ENCODE data around the gene CHCHD6. TPM values are rescaled to one million over a fixed set of nuclear protein-coding genes. Genes with fewer than 3 reads are reported as not detected.

The CHCHD6 gene
- total RNA-seq, 1 donor from 2014 or later: 17.2 TPM

DNA sequence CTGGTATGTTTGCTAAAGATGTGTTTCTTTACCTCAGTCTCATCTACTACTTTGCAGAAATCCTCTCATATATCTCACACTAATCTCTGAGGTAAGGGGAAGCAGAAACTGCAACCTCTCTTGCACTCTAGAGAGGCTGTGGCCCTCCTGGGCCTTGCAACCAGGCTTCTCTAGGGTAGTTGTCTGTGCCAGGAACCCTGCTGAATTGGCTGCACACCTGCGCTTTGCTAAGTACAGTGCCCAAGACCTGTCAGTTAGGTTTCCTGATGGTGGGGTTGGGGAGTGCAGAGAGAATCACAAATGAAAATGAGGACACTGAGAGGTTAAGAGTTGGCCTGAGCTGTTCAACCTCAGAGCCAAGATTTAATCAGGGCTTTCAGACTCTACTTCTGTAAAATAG, 161.7 kb downstream of the CHCHD6 start:
- Mint-ChIP-seq H3K4me1 (ENCODE audit: low read depth, unreplicated experiment) (no peaks in the 10 kb centered on the region), H3K27me3 (ENCODE audit: unreplicated experiment) (peaks cover 3% of the 10 kb centered on the region), H3K36me3 (ENCODE audit: unreplicated experiment) (peaks cover 7% of the 10 kb centered on the region), H3K9me3 (ENCODE audit: unreplicated experiment) (peaks cover 4% of the 10 kb centered on the region), H3K4me3 (ENCODE audit: unreplicated experiment) (no peak overlapping the region), H3K27ac (ENCODE audit: unreplicated experiment) (no peak overlapping the region)
- TF ChIP-seq CTCF (IDR thresholded peaks at IDR 0.05; ENCODE audit: partially characterized antibody, unreplicated experiment): no peak
- DNase-seq: no peak

GRCh38 chr3:126866175-126866759, 162.2 kb downstream of the CHCHD6 start:
- no peak overlapping the region for H3K27ac Mint-ChIP-seq (ENCODE audit: unreplicated experiment)
- no peaks in the 10 kb centered on the region for H3K4me1 Mint-ChIP-seq (ENCODE audit: low read depth, unreplicated experiment)

GRCh38 chr3:126867190-126867862, 163.3 kb downstream of the CHCHD6 start:
- peaks cover 4% of the 10 kb centered on the region for H3K9me3 Mint-ChIP-seq (ENCODE audit: unreplicated experiment)
- no peak overlapping the region for H3K27ac Mint-ChIP-seq (ENCODE audit: unreplicated experiment)
- H3K36me3 Mint-ChIP-seq (ENCODE audit: unreplicated experiment): peaks cover 7% of the 10 kb centered on the region
- no peak for DNase-seq
- no peaks in the 10 kb centered on the region for H3K4me1 Mint-ChIP-seq (ENCODE audit: low read depth, unreplicated experiment)
- H3K27me3 Mint-ChIP-seq (ENCODE audit: unreplicated experiment): peaks cover 3% of the 10 kb centered on the region
- TF ChIP-seq CTCF (IDR thresholded peaks at IDR 0.05; ENCODE audit: partially characterized antibody, unreplicated experiment): no peak
- H3K4me3 Mint-ChIP-seq (ENCODE audit: unreplicated experiment): no peak overlapping the region

More at GRCh38 chr3:126866175-126866759, 162.2 kb downstream of the CHCHD6 start:
- Mint-ChIP-seq H3K27me3 (ENCODE audit: unreplicated experiment) (peaks cover 3% of the 10 kb centered on the region), H3K9me3 (ENCODE audit: unreplicated experiment) (peaks cover 4% of the 10 kb centered on the region), H3K4me3 (ENCODE audit: unreplicated experiment) (no peak overlapping the region), H3K36me3 (ENCODE audit: unreplicated experiment) (peaks cover 7% of the 10 kb centered on the region)
- DNase-seq: no peak
- no peak for TF ChIP-seq CTCF (IDR thresholded peaks at IDR 0.05; ENCODE audit: partially characterized antibody, unreplicated experiment)

DNA sequence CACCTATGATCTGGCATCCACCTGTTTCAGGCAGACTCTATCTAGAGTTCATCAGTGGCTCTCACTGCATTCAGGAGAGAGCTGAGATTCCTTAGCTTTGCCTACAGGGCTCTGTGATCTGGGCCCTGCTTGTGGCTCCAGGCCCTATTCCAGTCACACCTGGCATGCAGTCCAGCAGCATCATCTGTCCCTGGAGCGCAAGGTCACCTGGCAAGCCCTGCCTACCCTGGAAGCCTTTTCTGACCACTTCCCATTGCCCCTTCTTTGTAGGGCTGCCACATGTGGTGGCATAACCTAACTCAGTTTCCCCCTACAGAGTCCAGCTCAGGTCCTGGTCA, 163.8 kb downstream of the CHCHD6 start:
- TF ChIP-seq CTCF (IDR thresholded peaks at IDR 0.05; ENCODE audit: partially characterized antibody, unreplicated experiment): no peak
- no peak for DNase-seq
- no peaks in the 10 kb centered on the region for H3K4me1 Mint-ChIP-seq (ENCODE audit: low read depth, unreplicated experiment)
- peaks cover 7% of the 10 kb centered on the region for H3K36me3 Mint-ChIP-seq (ENCODE audit: unreplicated experiment)
- no peak overlapping the region for H3K4me3 Mint-ChIP-seq (ENCODE audit: unreplicated experiment)
- H3K27ac Mint-ChIP-seq (ENCODE audit: unreplicated experiment): no peak overlapping the region
- peaks cover 4% of the 10 kb centered on the region for H3K9me3 Mint-ChIP-seq (ENCODE audit: unreplicated experiment)
- H3K27me3 Mint-ChIP-seq (ENCODE audit: unreplicated experiment): peaks cover 3% of the 10 kb centered on the region

DNA sequence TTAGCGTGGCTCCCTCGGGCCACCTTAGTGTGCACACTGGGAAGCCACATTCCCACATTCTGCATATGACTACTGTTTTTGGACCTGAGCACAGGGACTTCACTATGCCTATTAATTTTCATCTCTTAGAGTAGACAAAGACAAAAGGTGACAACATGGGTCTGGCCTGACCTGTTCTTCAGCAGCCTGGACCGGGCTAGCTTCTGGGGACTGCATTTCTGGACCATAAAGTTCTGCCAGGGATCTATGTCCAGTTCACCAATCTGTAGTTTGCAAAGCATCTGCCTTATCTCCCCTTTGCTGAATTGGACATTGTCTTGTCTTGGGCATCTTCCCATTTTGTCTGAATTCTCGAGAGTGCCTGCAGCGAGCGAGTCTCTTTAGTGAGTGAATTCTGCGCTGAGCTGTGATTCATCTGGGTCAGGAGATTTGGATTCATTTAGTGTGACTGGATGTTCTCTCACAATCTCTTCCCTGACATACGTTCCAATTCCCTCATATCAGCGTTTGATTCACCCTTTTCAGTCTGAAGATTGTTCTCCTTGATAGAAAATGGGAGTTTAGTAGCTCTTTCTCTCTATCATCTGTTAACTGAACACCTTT, 166.7 kb downstream of the CHCHD6 start:
- peaks cover 5% of the 10 kb centered on the region for H3K27me3 Mint-ChIP-seq (ENCODE audit: unreplicated experiment)
- no peak overlapping the region for H3K27ac Mint-ChIP-seq (ENCODE audit: unreplicated experiment)
- no peaks in the 10 kb centered on the region for H3K9me3 Mint-ChIP-seq (ENCODE audit: unreplicated experiment)
- H3K4me1 Mint-ChIP-seq (ENCODE audit: low read depth, unreplicated experiment): no peaks in the 10 kb centered on the region
- no peak overlapping the region for H3K4me3 Mint-ChIP-seq (ENCODE audit: unreplicated experiment)
- H3K36me3 Mint-ChIP-seq (ENCODE audit: unreplicated experiment): peaks cover under 1% of the 10 kb centered on the region
- no peak for TF ChIP-seq CTCF (IDR thresholded peaks at IDR 0.05; ENCODE audit: partially characterized antibody, unreplicated experiment)
- no peak for DNase-seq
